ENCODE measurements around the gene VAMP5.
"Not testable (repeated sequence)": the region's sequence is repeated elsewhere in the genome, so short reads cannot be mapped to it uniquely, and the experiment has no call there.

Gene VAMP5

GRCh38 chr2:85550486-85550885, 33.7 kb upstream of the VAMP5 start:
- DNase-seq (ENCODE audit: low read depth): no peak

GRCh38 chr2:85551698-85552678, 32.2 kb upstream of the VAMP5 start:
- peak; percentile 68 for DNase-seq (ENCODE audit: low read depth)

- no peak for DNase-seq (ENCODE audit: low read depth)
Observed at GRCh38 chr2:85553184-85553583, 31.0 kb upstream of the VAMP5 start.

GRCh38 chr2:85554980-85555612, 29.1 kb upstream of the VAMP5 start:
- DNase-seq (ENCODE audit: low read depth): no peak

GRCh38 chr2:85557130-85557529, 27.1 kb upstream of the VAMP5 start:
- no peak for DNase-seq (ENCODE audit: low read depth)

GRCh38 chr2:85558160-85558559, 26.1 kb upstream of the VAMP5 start:
- DNase-seq (ENCODE audit: low read depth): no peak

- DNase-seq (ENCODE audit: low read depth): not testable (repeated sequence)
Observed at GRCh38 chr2:85560403-85560726, 23.9 kb upstream of the VAMP5 start.

- no peak for DNase-seq (ENCODE audit: low read depth)
Observed at GRCh38 chr2:85560812-85561279, 23.4 kb upstream of the VAMP5 start.

GRCh38 chr2:85561280-85562212, 22.7 kb upstream of the VAMP5 start, which contains the start of gene GGCX:
Gene GGCX, minus strand, starts transcription at chr2:85561493. Its CDS starts 65 bp downstream, at chr2:85561428.
- DNase-seq (ENCODE audit: low read depth): peak; percentile 91

GRCh38 chr2:85564144-85564563, 20.1 kb upstream of the VAMP5 start:
- no peak for DNase-seq (ENCODE audit: low read depth)

- DNase-seq (ENCODE audit: low read depth): no peak
Observed at GRCh38 chr2:85566265-85566664, 18.0 kb upstream of the VAMP5 start.

- no peak for DNase-seq (ENCODE audit: low read depth)
Observed at GRCh38 chr2:85575739-85576138, 8.5 kb upstream of the VAMP5 start.

- DNase-seq (ENCODE audit: low read depth): no peak
Observed at GRCh38 chr2:85577063-85577385, 7.2 kb upstream of the VAMP5 start.

GRCh38 chr2:85577386-85578242, 6.6 kb upstream of the VAMP5 start, which contains the start of gene VAMP8:
Gene VAMP8, plus strand, starts transcription at chr2:85577586. Its CDS starts 61 bp downstream, at chr2:85577647.
- peak; percentile 54 for DNase-seq (ENCODE audit: low read depth)

- DNase-seq (ENCODE audit: low read depth): no peak
Observed at GRCh38 chr2:85578243-85579180, 5.7 kb upstream of the VAMP5 start.

- DNase-seq (ENCODE audit: low read depth): no peak
Observed at GRCh38 chr2:85579266-85579935, 4.8 kb upstream of the VAMP5 start.

- DNase-seq (ENCODE audit: low read depth): no peak
Observed at GRCh38 chr2:85580206-85580605, 4.0 kb upstream of the VAMP5 start.

- DNase-seq (ENCODE audit: low read depth): no peak
Observed at GRCh38 chr2:85582492-85582891, 1.7 kb upstream of the VAMP5 start.

GRCh38 chr2:85583667-85584353, 421 bp upstream of the VAMP5 start:
- no peak for DNase-seq (ENCODE audit: low read depth)

Measured in T-helper 22 cell (primary cell).